H1 (cell line): ENCODE results near the gene WBP1. TPM values are rescaled to one million over a fixed set of nuclear protein-coding genes. Genes with fewer than 3 reads are reported as not detected.

Experiments used
- BACH1 ChIP-seq: IDR thresholded peaks from 2 replicates; pipeline ENCODE4 v1.6.1; 2012; ENCODE audit warnings: low read length, improper control_type of control experiment
- JUN ChIP-seq: IDR thresholded peaks from 2 replicates; pipeline ENCODE4 v1.6.1; 2011; ENCODE audit warnings: low read depth, mild to moderate bottlenecking, improper control_type of control experiment, low read length
- NANOG ChIP-seq: IDR thresholded peaks from 2 replicates; pipeline ENCODE4 v1.6.1; 2011; ENCODE audit warnings: low read length, low read depth, mild to moderate bottlenecking, inconsistent platforms; ENCODE audit not compliant: insufficient read depth, poor library complexity, severe bottlenecking
- polyA plus RNA-seq, 7 experiments: library from polyadenylated mRNA; depleted of rRNA in 3 of 7; stranded (reverse) in 5 of 7; unstranded in 2 of 7; fragments of >200 nt in 5 of 7; fragments of 200-250 nt in 2 of 7; gene quantifications; 1 replicate in 5 of 7; 2 replicates in 1 of 7; 4 replicates in 1 of 7; pipeline versions ENCODE4 v1.2.1 to v1.2.3, GENCODE V29; 2011 to 2013; ENCODE audit warnings: missing spikeins in 2 of 7, mixed read lengths in 2 of 7
- total RNA-seq: library from RNA; stranded (reverse); fragmentation: NEBNext Ultra II Directional; extraction: Animal tissue kit (Norgen Biotek cat#: 25700); gene quantifications from 2 replicates; pipeline ENCODE4 v1.2.1, GENCODE V29; 2021

The WBP1 gene
- total and polyA plus RNA-seq, 2 of the 8 experiments (the other 6 are each of a cell fraction or from before 2014, with no cell fraction given) = 57.2 to 190 TPM

DNA sequence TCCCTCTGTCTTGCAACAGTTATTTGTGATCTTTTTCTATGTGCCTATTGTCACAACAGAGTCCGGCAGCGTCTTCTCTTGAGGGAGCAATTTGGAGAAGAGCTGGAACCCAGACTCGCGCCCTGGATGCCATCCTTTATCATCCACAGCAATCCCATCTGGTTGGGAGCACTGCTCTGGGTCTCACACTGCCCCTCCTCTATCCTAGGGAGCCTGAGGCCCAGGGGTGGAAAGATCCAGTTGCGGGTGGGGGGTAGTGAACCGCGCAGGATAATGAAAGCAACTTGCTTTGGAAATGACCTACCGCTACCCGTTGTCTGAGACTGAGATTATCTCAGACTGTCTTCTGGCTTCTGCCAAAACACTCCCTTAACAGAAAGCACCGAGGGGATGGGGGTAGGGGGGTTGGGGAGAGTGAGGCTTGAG, 713 bp downstream of the WBP1 start (continued):
- no peak for TF ChIP-seq NANOG
- TF ChIP-seq JUN = no peak
- no peak for TF ChIP-seq BACH1
